ENCODE data around the gene CXCL14. TPM values are rescaled to one million over a fixed set of nuclear protein-coding genes. Genes with fewer than 3 reads are reported as not detected.

Gene CXCL14
- total and polyA plus RNA-seq, 3 donors from 2014 or later = 1.8 to 30.4 (median 3.6) TPM

GRCh38 chr5:135625061-135625460 is 46.3 kb upstream of the CXCL14 start:
- TF ChIP-seq POLR2A (IDR thresholded peaks at IDR 0.05) = no peak
- TF ChIP-seq, protein P1, sequence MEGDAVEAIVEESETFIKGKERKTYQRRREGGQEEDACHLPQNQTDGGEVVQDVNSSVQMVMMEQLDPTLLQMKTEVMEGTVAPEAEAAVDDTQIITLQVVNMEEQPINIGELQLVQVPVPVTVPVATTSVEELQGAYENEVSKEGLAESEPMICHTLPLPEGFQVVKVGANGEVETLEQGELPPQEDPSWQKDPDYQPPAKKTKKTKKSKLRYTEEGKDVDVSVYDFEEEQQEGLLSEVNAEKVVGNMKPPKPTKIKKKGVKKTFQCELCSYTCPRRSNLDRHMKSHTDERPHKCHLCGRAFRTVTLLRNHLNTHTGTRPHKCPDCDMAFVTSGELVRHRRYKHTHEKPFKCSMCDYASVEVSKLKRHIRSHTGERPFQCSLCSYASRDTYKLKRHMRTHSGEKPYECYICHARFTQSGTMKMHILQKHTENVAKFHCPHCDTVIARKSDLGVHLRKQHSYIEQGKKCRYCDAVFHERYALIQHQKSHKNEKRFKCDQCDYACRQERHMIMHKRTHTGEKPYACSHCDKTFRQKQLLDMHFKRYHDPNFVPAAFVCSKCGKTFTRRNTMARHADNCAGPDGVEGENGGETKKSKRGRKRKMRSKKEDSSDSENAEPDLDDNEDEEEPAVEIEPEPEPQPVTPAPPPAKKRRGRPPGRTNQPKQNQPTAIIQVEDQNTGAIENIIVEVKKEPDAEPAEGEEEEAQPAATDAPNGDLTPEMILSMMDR (IDR thresholded peaks at IDR 0.05) = no peak
- intact Hi-C loops (cut with DNase I; ENCODE audit: low total_unique reads) = no loop called here
- no peak overlapping the region for H3K27ac ChIP-seq
- WGBS, 2 donors = 84 to 90% methylated on average over 2 of the region's 2 CpGs
- no peak overlapping the region for H3K4me3 ChIP-seq
- H3K9me3 ChIP-seq = no peaks in the 10 kb centered on the region
- H3K36me3 ChIP-seq (ENCODE audit: low read depth, missing control alignments) = no peaks in the 10 kb centered on the region
- H3K4me1 ChIP-seq = no peaks in the 10 kb centered on the region
- H3K27me3 ChIP-seq = no peaks in the 10 kb centered on the region
- no peak for DNase-seq

- Histone ChIP-seq H3K27ac (no peak overlapping the region), H3K27me3 (no peaks in the 10 kb centered on the region), H3K9me3 (no peaks in the 10 kb centered on the region), H3K4me3 (no peak overlapping the region), H3K36me3 (ENCODE audit: low read depth, missing control alignments) (no peaks in the 10 kb centered on the region), H3K4me1 (no peaks in the 10 kb centered on the region)
- no peak for DNase-seq
- intact Hi-C loops (cut with DNase I; ENCODE audit: low total_unique reads) = no loop called here
- WGBS, 2 donors = 79 to 86% methylated on average over 2 of the region's 2 CpGs
- TF ChIP-seq, protein P1 (IDR thresholded peaks at IDR 0.05) = no peak
- TF ChIP-seq POLR2A (IDR thresholded peaks at IDR 0.05) = no peak
Measured at GRCh38 chr5:135623186-135623715, 44.5 kb upstream of the CXCL14 start.

DNA sequence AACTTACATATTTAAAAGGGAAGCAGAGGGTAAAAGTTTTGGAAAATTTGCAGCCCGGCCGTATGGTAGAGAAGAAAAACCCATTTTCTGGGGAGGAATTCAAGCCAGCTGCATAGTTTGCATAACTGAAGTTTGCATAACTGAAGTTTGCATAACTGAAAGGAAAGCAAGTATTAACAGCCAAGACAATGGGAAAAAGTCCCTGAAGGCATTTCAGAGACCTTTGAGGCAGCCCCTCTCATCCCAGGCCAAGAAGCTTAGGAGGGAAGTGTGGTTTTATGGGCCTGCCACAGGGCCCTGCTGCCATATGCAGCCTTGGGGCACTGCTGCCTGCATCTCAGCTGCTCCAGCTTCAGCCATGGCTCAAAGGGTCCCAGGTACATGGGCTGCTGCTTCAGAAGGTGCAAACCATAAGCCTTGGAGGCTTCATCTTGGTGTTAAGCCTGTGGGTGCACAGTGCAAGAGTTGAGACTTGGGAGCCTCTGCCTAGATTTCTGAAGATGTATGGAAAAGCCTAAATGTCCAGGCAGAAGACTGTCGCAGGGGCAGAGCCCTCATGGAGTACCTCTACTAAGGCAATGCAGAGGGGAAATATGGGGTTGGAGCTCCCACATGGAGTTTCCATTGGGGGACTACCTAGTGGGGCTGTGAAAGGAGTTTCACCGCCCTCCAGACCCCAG is 36.9 kb upstream of the CXCL14 start:
- no peaks in the 10 kb centered on the region for H3K4me1 ChIP-seq
- intact Hi-C loops (cut with DNase I; ENCODE audit: low total_unique reads) = no loop called here
- no peak for DNase-seq
- H3K27ac ChIP-seq = no peak overlapping the region
- TF ChIP-seq POLR2A (IDR thresholded peaks at IDR 0.05) = no peak
- TF ChIP-seq, protein P1 (IDR thresholded peaks at IDR 0.05) = no peak
- no peaks in the 10 kb centered on the region for H3K36me3 ChIP-seq (ENCODE audit: low read depth, missing control alignments)
- H3K4me3 ChIP-seq = no peak overlapping the region
- H3K9me3 ChIP-seq = no peaks in the 10 kb centered on the region
- WGBS, 2 donors = 92% methylated on average over 4 of the region's 4 CpGs
- H3K27me3 ChIP-seq = no peaks in the 10 kb centered on the region

DNA sequence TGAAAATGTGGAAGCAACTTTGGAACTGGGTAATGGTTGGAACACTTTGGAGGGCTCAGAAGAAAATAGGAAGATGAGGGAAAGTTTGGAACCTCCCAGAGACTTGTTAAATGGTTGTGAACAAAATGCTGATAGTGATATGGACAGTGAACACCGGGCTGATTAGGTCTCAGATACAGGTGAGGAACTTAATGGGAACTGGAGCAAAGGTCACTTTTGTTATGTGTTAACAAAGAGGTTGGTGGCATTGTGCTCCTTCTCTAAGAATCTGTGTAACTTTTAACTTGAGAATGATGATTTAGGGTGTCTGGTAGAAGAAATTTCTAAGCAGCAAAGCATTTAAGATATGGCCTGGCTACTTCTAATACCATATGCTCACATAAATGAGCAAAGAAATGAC is 36.4 kb upstream of the CXCL14 start:
- no peak overlapping the region for H3K4me3 ChIP-seq
- no peak overlapping the region for H3K27ac ChIP-seq
- H3K27me3 ChIP-seq = no peaks in the 10 kb centered on the region
- no peak for TF ChIP-seq POLR2A (IDR thresholded peaks at IDR 0.05)
- TF ChIP-seq, protein P1 (IDR thresholded peaks at IDR 0.05) = no peak
- intact Hi-C loops (cut with DNase I; ENCODE audit: low total_unique reads) = no loop called here
- WGBS, 2 donors = 85 to 94% methylated on average over 1 of the region's 1 CpG
- H3K9me3 ChIP-seq = no peaks in the 10 kb centered on the region
- no peaks in the 10 kb centered on the region for H3K4me1 ChIP-seq
- H3K36me3 ChIP-seq (ENCODE audit: low read depth, missing control alignments) = no peaks in the 10 kb centered on the region
- DNase-seq = no peak

DNA sequence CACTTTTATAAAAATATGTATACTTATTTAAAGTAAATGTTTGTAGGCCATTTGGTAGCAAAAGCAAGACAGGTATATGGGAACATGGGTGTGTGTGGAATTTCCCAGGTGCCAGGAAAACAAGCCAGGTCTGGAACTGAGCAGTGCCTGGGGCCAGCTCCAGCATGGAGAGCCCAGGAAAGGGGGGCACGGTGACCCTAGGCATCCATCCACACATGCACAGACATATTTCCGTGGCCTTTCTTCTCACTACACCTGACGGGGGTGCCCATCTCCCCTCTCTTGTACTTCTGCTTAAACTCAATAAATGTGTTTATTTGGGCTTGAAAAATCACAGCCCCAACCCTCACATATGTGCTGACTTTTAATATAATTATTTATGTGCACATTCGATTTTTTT is 31.2 kb upstream of the CXCL14 start:
- no peak overlapping the region for H3K4me3 ChIP-seq
- no peaks in the 10 kb centered on the region for H3K27me3 ChIP-seq
- no peaks in the 10 kb centered on the region for H3K9me3 ChIP-seq
- H3K27ac ChIP-seq = no peak overlapping the region
- no peaks in the 10 kb centered on the region for H3K4me1 ChIP-seq
- WGBS, 2 donors = 83 to 84% methylated on average over 4 of the region's 4 CpGs
- H3K36me3 ChIP-seq (ENCODE audit: low read depth, missing control alignments) = no peaks in the 10 kb centered on the region
- no peak for TF ChIP-seq POLR2A (IDR thresholded peaks at IDR 0.05)
- TF ChIP-seq, protein P1 (IDR thresholded peaks at IDR 0.05) = no peak
- intact Hi-C loops (cut with DNase I; ENCODE audit: low total_unique reads) = no loop called here
- DNase-seq = no peak
